Measurements from ENCODE around the gene ERMP1. TPM values are rescaled to one million over a fixed set of nuclear protein-coding genes. Genes with fewer than 3 reads are reported as not detected.

The ERMP1 gene
- total RNA-seq, 1 experiment from 2014 or later = 17.8 TPM

- no peaks in the 10 kb centered on the region for H3K79me2 ChIP-seq (ENCODE audit: low read length)
- H3K27me3 ChIP-seq (ENCODE audit: low read length) = no peaks in the 10 kb centered on the region
- intact Hi-C loops (cut with micrococcal nuclease) = no loop called here
- CTCF ChIA-PET = no interaction called here
- peak overlapping the region; percentile 20; the same call in 1 of the 2 replicates for H3K27ac ChIP-seq (ENCODE audit: low read length)
- POLR2A ChIA-PET (ENCODE audit: unreplicated experiment) = no interaction called here
- BruUV-seq (replicated peaks) = no TSS peak
- ATAC-seq (peak; percentile 27), DNase-seq (peak; percentile 34)
- no peaks in the 10 kb centered on the region for H3K9me3 ChIP-seq (ENCODE audit: low read length)
- H2AFZ ChIP-seq (ENCODE audit: low read length) = no peak overlapping the region
- TF ChIP-seq EZH2phosphoT487 (IDR thresholded peaks at IDR 0.05; ENCODE audit: borderline replicate concordance, low read length) (no peak), CTCF (conservative IDR thresholded peaks at IDR 0.05; ENCODE audit: low read depth, low read length) (no peak), EZH2 (IDR thresholded peaks at IDR 0.05; ENCODE audit: low read length, unreplicated experiment) (no peak)
- no peaks in the 10 kb centered on the region for H3K9me2 ChIP-seq (replicated peaks; ENCODE audit: low read length)
- no peaks in the 10 kb centered on the region for H3F3A ChIP-seq (ENCODE audit: low read length, unreplicated experiment)
- H3K4me2 ChIP-seq (ENCODE audit: low read length) = no peak overlapping the region
- no peaks in the 10 kb centered on the region for H4K20me1 ChIP-seq (ENCODE audit: low read length)
- H3K36me3 ChIP-seq (ENCODE audit: low read depth, low read length) = peaks cover 18% of the 10 kb centered on the region
- peaks cover 39% of the 10 kb centered on the region for H3K4me1 ChIP-seq (ENCODE audit: insufficient read depth, low read length)
- H3K4me3 ChIP-seq (ENCODE audit: low read length) = no peak overlapping the region
- H3K9ac ChIP-seq (ENCODE audit: low read length) = no peak overlapping the region
Observed at GRCh38 chr9:5760338-5760737, 72.6 kb downstream of the ERMP1 start.

- ATAC-seq (no peak), DNase-seq (no peak)
- H3F3A ChIP-seq (ENCODE audit: low read length, unreplicated experiment) = no peaks in the 10 kb centered on the region
- intact Hi-C loops (cut with micrococcal nuclease) = no loop called here
- peaks cover 16% of the 10 kb centered on the region for H3K4me1 ChIP-seq (ENCODE audit: insufficient read depth, low read length)
- no TSS peak for BruUV-seq (replicated peaks)
- TF ChIP-seq CTCF (conservative IDR thresholded peaks at IDR 0.05; ENCODE audit: low read depth, low read length) (no peak), EZH2phosphoT487 (IDR thresholded peaks at IDR 0.05; ENCODE audit: borderline replicate concordance, low read length) (no peak), EZH2 (IDR thresholded peaks at IDR 0.05; ENCODE audit: low read length, unreplicated experiment) (no peak)
- no peak overlapping the region for H2AFZ ChIP-seq (ENCODE audit: low read length)
- no peak overlapping the region for H3K4me2 ChIP-seq (ENCODE audit: low read length)
- H3K9me2 ChIP-seq (replicated peaks; ENCODE audit: low read length) = no peaks in the 10 kb centered on the region
- H3K27me3 ChIP-seq (ENCODE audit: low read length) = no peaks in the 10 kb centered on the region
- H3K27ac ChIP-seq (ENCODE audit: low read length) = no peak overlapping the region
- no peaks in the 10 kb centered on the region for H3K36me3 ChIP-seq (ENCODE audit: low read depth, low read length)
- no peak overlapping the region for H3K4me3 ChIP-seq (ENCODE audit: low read length)
- ChIA-PET POLR2A (ENCODE audit: unreplicated experiment) (no interaction called here), CTCF (no interaction called here)
- H3K9ac ChIP-seq (ENCODE audit: low read length) = no peak overlapping the region
- no peaks in the 10 kb centered on the region for H3K9me3 ChIP-seq (ENCODE audit: low read length)
- no peaks in the 10 kb centered on the region for H3K79me2 ChIP-seq (ENCODE audit: low read length)
- no peaks in the 10 kb centered on the region for H4K20me1 ChIP-seq (ENCODE audit: low read length)
Observed at GRCh38 chr9:5756633-5757032, 76.3 kb downstream of the ERMP1 start.

GRCh38 chr9:5750569-5750968, 82.3 kb downstream of the ERMP1 start:
- H4K20me1 ChIP-seq (ENCODE audit: low read length) = no peaks in the 10 kb centered on the region
- no peak for ATAC-seq
- no peaks in the 10 kb centered on the region for H3K27me3 ChIP-seq (ENCODE audit: low read length)
- H3K4me1 ChIP-seq (ENCODE audit: insufficient read depth, low read length) = no peaks in the 10 kb centered on the region
- ChIA-PET CTCF (no interaction called here), POLR2A (ENCODE audit: unreplicated experiment) (no interaction called here)
- no TSS peak for BruUV-seq (replicated peaks)
- no peak overlapping the region for H3K4me2 ChIP-seq (ENCODE audit: low read length)
- no peaks in the 10 kb centered on the region for H3K9me3 ChIP-seq (ENCODE audit: low read length)
- no peak overlapping the region for H2AFZ ChIP-seq (ENCODE audit: low read length)
- no peaks in the 10 kb centered on the region for H3K79me2 ChIP-seq (ENCODE audit: low read length)
- no peak overlapping the region for H3K4me3 ChIP-seq (ENCODE audit: low read length)
- intact Hi-C loops (cut with micrococcal nuclease) = no loop called here
- H3K27ac ChIP-seq (ENCODE audit: low read length) = no peak overlapping the region
- H3K9me2 ChIP-seq (replicated peaks; ENCODE audit: low read length) = no peaks in the 10 kb centered on the region
- H3K9ac ChIP-seq (ENCODE audit: low read length) = no peak overlapping the region
- peaks cover 3% of the 10 kb centered on the region; the same call in 1 of the 2 replicates for H3K36me3 ChIP-seq (ENCODE audit: low read depth, low read length)
- H3F3A ChIP-seq (ENCODE audit: low read length, unreplicated experiment) = no peaks in the 10 kb centered on the region
- no peak for DNase-seq
- TF ChIP-seq EZH2phosphoT487 (IDR thresholded peaks at IDR 0.05; ENCODE audit: borderline replicate concordance, low read length) (no peak), EZH2 (IDR thresholded peaks at IDR 0.05; ENCODE audit: low read length, unreplicated experiment) (no peak), CTCF (conservative IDR thresholded peaks at IDR 0.05; ENCODE audit: low read depth, low read length) (no peak)

Measured in PC-3 (cell line).